ENCODE results near the gene INAVA. TPM values are rescaled to one million over a fixed set of nuclear protein-coding genes. Genes with fewer than 3 reads are reported as not detected.

INAVA gene
- total RNA-seq, 4 donors from 2014 or later = 33.8 to 492 (median 332) TPM

DNA sequence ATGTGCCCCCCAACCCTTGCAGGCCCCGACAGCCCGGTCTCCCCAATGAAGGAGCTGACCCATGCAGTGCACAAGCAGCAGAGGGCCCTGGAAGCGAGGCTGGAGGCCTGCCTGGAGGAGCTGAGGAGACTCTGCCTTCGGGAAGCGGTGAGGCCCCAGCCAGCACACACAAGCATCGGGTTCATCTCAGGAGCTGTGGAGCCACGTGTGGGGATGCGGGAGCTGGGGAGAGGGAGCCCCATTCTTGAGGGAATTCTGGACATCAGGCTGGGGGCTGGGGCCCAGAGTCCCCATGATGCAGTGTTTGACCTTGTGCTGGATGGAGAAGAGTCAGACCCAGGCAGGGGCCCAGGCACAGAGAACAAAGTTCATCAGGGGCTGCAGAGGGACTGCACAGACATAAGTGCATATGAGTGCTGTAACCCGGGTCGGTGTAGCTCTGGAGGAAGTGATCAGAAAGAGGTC, 4.8 kb downstream of the INAVA start:
- TF ChIP-seq, protein P1, sequence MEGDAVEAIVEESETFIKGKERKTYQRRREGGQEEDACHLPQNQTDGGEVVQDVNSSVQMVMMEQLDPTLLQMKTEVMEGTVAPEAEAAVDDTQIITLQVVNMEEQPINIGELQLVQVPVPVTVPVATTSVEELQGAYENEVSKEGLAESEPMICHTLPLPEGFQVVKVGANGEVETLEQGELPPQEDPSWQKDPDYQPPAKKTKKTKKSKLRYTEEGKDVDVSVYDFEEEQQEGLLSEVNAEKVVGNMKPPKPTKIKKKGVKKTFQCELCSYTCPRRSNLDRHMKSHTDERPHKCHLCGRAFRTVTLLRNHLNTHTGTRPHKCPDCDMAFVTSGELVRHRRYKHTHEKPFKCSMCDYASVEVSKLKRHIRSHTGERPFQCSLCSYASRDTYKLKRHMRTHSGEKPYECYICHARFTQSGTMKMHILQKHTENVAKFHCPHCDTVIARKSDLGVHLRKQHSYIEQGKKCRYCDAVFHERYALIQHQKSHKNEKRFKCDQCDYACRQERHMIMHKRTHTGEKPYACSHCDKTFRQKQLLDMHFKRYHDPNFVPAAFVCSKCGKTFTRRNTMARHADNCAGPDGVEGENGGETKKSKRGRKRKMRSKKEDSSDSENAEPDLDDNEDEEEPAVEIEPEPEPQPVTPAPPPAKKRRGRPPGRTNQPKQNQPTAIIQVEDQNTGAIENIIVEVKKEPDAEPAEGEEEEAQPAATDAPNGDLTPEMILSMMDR (IDR thresholded peaks at IDR 0.05) = no peak
- no peak for TF ChIP-seq POLR2A (IDR thresholded peaks at IDR 0.05)
- peak overlapping the region in 2 of 4 donors; percentile 97 to 98 for H3K27ac ChIP-seq
- no peaks in the 10 kb centered on the region for H3K9me3 ChIP-seq
- peak overlapping the region in 1 of 4 donors; percentile 76 for H3K4me3 ChIP-seq
- H3K27me3 ChIP-seq = no peaks in the 10 kb centered on the region
- H3K4me1 ChIP-seq = peaks cover 0 to 64% (median 0%) of the 10 kb centered on the region in 4 donors
- H3K36me3 ChIP-seq = peaks cover 0 to 51% (median 0%) of the 10 kb centered on the region in 3 donors
- DNase-seq = no peak

DNA sequence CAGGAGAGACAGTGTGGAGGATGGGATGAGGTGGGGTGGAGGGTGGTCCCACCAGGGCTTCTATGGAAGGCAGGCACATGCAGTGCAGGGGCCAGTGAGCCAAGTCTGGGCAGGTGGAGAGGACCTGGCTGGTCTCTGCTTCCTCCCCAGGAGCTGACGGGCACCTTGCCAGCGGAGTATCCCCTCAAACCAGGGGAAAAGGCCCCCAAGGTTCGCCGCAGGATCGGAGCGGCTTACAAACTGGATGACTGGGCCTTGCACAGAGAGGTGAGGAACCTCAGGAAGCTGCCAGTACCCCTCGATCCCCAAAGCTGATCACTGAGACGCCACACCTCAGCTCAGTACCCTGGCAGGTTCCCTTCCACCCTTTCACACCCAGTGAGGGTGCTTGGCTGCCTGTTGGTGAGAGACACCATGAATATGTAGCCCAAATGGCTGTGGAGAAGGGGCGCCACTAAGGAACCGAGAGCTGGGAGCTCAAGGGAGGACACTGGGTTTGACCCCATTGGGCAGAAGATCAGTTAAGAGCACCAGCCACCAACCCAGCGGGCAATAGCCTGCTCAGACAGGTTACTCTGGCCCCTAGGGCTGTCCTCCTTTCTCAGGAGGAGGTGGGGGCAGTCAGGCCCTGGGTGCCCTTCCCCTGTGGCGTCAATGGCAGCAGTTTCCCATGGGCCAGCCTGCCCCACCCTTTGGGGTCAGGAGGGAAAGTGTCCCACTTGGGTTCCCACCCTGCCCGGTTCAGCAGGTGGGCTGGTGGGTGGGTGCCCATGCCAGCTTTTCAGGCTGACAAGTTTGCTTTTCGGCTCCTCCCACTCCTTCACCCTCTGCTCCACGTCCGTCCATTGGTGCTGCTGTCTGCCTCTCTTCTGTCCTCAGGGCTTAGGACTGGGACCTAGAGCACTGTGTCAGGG, 5.5 kb downstream of the INAVA start:
- no peaks in the 10 kb centered on the region for H3K9me3 ChIP-seq
- H3K36me3 ChIP-seq = peaks cover 0 to 51% (median 0%) of the 10 kb centered on the region in 3 donors
- no peak for TF ChIP-seq POLR2A (IDR thresholded peaks at IDR 0.05)
- TF ChIP-seq, protein P1 (IDR thresholded peaks at IDR 0.05) = no peak
- H3K4me1 ChIP-seq = peaks cover 0 to 71% (median 0%) of the 10 kb centered on the region in 4 donors
- no peak for DNase-seq
- peak overlapping the region in 1 of 4 donors; percentile 6 for H3K4me3 ChIP-seq
- H3K27ac ChIP-seq = peak overlapping the region in 2 of 4 donors; percentile 97 to 98
- no peaks in the 10 kb centered on the region for H3K27me3 ChIP-seq

DNA sequence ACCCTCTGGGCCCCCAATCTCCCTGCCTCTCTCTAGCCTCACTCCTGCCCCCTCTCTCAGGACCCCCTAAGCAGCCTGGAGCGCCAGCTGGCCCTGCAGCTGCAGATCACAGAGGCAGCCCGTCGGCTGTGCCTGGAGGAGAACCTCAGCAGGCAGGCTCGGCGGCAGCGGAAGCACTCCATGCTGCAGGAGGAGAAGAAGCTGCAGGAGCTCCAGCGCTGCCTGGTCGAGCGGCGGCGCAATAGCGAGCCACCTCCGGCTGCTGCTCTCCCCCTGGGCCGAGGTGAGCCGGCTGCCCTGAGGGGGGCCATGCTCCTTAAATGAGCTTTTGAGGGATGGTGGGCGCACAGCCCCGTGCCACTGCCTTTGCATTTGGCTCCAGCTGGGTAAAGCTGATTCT, 6.2 kb downstream of the INAVA start:
- H3K9me3 ChIP-seq = no peaks in the 10 kb centered on the region
- H3K27me3 ChIP-seq = no peaks in the 10 kb centered on the region
- TF ChIP-seq, protein P1 (IDR thresholded peaks at IDR 0.05) = no peak
- no peak for TF ChIP-seq POLR2A (IDR thresholded peaks at IDR 0.05)
- H3K27ac ChIP-seq = peak overlapping the region in 2 of 4 donors; percentile 97 to 98
- no peak for DNase-seq
- H3K4me3 ChIP-seq = peak overlapping the region in 1 of 4 donors; percentile 6
- peaks cover 0 to 51% (median 0%) of the 10 kb centered on the region in 3 donors for H3K36me3 ChIP-seq
- peaks cover 0 to 77% (median 0%) of the 10 kb centered on the region in 4 donors for H3K4me1 ChIP-seq

DNA sequence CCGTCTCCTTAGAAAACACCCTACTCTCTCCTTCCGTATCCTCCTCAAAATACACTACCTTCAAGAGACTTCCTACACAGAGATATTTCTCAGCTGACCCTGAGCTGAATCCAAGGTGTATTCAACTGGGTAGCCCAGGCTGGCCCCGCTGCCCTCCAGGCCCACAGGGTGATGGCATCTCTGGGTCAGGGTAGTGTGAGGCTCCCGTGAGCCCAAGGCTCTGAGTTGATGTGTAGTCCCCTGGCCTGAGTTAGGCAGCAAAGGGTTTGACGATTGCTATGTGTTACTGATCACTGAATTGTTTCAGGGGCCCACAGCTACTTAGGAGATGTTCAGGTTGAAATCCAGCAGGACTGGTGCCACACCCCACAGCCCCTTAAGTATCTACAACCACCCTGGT, 6.7 kb downstream of the INAVA start:
- Histone ChIP-seq H3K27ac (peak overlapping the region in 1 of 4 donors; percentile 97), H3K27me3 (no peaks in the 10 kb centered on the region), H3K4me3 (peak overlapping the region in 1 of 4 donors; percentile 6), H3K9me3 (no peaks in the 10 kb centered on the region), H3K36me3 (peaks cover 0 to 51% (median 0%) of the 10 kb centered on the region in 3 donors), H3K4me1 (peaks cover 0 to 77% (median 0%) of the 10 kb centered on the region in 4 donors)
- no peak for DNase-seq
- TF ChIP-seq, protein P1 (IDR thresholded peaks at IDR 0.05) = no peak
- TF ChIP-seq POLR2A (IDR thresholded peaks at IDR 0.05) = no peak

DNA sequence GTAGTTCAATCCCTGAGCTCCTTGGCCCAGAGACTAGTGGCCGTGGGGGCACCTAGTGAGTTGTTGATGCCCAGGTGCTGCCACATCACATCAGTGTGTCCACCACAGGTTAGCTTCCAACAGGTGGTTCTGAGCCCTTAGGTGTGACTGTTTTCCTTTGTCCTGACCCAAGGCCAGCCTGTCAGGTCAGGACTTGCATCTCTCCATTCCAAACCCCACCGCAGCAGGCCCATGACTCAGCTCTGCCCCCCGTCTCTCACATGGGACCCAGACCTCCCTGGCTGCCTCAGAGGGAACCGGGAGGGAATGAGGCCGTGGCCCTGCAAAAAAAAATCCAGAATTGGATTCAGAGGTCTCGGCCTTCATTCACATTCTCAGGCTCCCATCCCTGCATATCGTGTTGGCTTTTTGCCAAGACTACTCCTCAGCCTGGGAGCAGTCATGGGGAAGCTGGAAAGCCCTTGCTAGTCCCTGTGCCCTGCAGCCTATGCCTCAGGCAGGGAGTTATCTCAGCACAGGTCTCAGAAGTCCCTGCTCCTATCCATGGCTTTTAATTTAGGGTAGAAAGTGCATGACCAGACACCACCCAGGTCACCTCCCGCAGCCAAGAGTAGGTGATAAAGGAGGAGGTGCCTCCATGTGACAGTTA, 7.2 kb downstream of the INAVA start:
- Histone ChIP-seq H3K36me3 (peaks cover 0 to 51% (median 0%) of the 10 kb centered on the region in 3 donors), H3K27me3 (no peaks in the 10 kb centered on the region), H3K9me3 (no peaks in the 10 kb centered on the region), H3K27ac (peak overlapping the region in 2 of 4 donors; percentile 54 to 97), H3K4me1 (peaks cover 0 to 82% (median 3%) of the 10 kb centered on the region in 4 donors), H3K4me3 (peak overlapping the region in 1 of 4 donors; percentile 6)
- no peak for DNase-seq
- TF ChIP-seq, protein P1 (IDR thresholded peaks at IDR 0.05) = no peak
- peak in 1 of 2 donors; percentile 5 for TF ChIP-seq POLR2A (IDR thresholded peaks at IDR 0.05)

All from Peyer's patch (tissue), 4 donors.